Measurements from ENCODE around the gene MPHOSPH10.

Gene MPHOSPH10

GRCh38 chr2:71187589-71187988 lies 57.2 kb downstream of the MPHOSPH10 start:
- no peak for DNase-seq (ENCODE audit: low read depth)
- no peak overlapping the region for H3K4me3 ChIP-seq (ENCODE audit: low read depth, low read length)
- no peak for TF ChIP-seq CTCF (conservative IDR thresholded peaks at IDR 0.05; ENCODE audit: low read depth, low read length)

DNA sequence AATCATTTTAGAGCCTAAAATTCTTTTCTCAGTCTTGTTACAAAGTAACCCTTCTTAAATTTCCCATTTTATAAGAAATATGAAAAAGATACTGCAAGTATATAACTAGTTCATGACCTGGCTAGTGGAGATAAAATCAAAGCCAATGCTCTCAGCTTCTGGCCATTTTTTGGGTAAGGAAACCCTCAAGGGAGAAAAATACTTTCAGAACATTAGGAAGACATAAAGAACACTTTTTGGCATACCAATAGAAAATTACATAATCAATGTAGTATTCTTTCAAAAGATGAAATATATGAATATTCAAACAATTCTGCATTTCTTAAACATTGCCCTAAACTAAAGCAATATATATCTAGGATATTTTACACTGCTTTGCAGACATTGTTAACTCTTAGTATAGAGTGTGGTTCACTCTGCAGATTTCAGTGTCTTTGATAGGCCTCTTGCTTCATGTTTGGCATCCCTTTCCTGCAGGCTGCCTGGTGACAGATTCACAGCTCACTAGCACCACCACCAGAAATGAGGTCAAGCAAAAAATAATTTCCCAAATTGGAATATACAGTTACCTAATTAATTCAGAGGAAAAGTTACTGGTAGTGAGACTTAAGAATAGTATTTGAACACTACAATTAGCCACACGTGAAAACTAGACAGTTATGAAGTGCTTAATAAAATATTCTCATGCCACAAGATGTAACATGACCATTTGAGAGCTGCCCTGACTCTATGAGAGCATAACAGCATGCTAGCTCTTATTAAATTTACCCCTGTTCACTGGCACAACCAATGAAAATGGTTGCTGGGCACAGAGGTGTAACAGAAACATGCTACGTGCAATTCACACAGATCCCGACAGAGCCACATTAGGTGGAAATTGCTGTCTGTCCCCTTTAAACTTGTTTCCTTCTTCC lies 60.5 kb downstream of the MPHOSPH10 start:
- no peak overlapping the region for H3K4me3 ChIP-seq (ENCODE audit: low read depth, low read length)
- peak; percentile 53 for DNase-seq (ENCODE audit: low read depth)
- peak; percentile 61 for TF ChIP-seq CTCF (conservative IDR thresholded peaks at IDR 0.05; ENCODE audit: low read depth, low read length)

GRCh38 chr2:71191570-71191943 lies 61.1 kb downstream of the MPHOSPH10 start:
- TF ChIP-seq CTCF (conservative IDR thresholded peaks at IDR 0.05; ENCODE audit: low read depth, low read length): no peak
- no peak for DNase-seq (ENCODE audit: low read depth)
- H3K4me3 ChIP-seq (ENCODE audit: low read depth, low read length): no peak overlapping the region

All from choroid plexus epithelial cell (primary cell).